ENCODE results near the gene PON1.

The PON1 gene

GRCh38 chr7:95324431-95324830, at the start of gene PON1:
TSS of gene PON1 (minus strand) at chr7:95324532. CDS start at chr7:95324475, 57 bp downstream.
- no peak for DNase-seq

- no peak for DNase-seq
These were observed 49.0 kb upstream of the PON1 start for GRCh38 chr7:95373323-95373722.

- DNase-seq = no peak
These were observed 43.9 kb upstream of the PON1 start for GRCh38 chr7:95368235-95368634.

GRCh38 chr7:95367606-95368005, 43.3 kb upstream of the PON1 start:
- no peak for DNase-seq

GRCh38 chr7:95365151-95365550, 40.8 kb upstream of the PON1 start:
- no peak for DNase-seq

- no peak for DNase-seq
These were observed 33.3 kb upstream of the PON1 start for GRCh38 chr7:95357623-95358022.

GRCh38 chr7:95342642-95343307, 18.4 kb upstream of the PON1 start:
- DNase-seq = no peak

- no peak for DNase-seq
These were observed 17.7 kb upstream of the PON1 start for GRCh38 chr7:95342029-95342428.

GRCh38 chr7:95340491-95340890, 16.2 kb upstream of the PON1 start:
- no peak for DNase-seq

GRCh38 chr7:95338832-95339231, 14.5 kb upstream of the PON1 start:
- no peak for DNase-seq

GRCh38 chr7:95335093-95335492, 10.8 kb upstream of the PON1 start:
- DNase-seq = no peak

GRCh38 chr7:95334447-95334846, 10.1 kb upstream of the PON1 start:
- no peak for DNase-seq

GRCh38 chr7:95330961-95331337, 6.6 kb upstream of the PON1 start:
- DNase-seq = no peak

GRCh38 chr7:95330204-95330960, 6.0 kb upstream of the PON1 start:
- DNase-seq = no peak

GRCh38 chr7:95327356-95327755, 3.0 kb upstream of the PON1 start:
- DNase-seq = no peak

- DNase-seq = no peak
These were observed 762 bp downstream of the PON1 start for GRCh38 chr7:95323410-95324129.

GRCh38 chr7:95322854-95323253, 1.5 kb downstream of the PON1 start:
- DNase-seq = no peak

GRCh38 chr7:95322396-95322795, 1.9 kb downstream of the PON1 start:
- no peak for DNase-seq

- DNase-seq = no peak
These were observed 2.6 kb downstream of the PON1 start for GRCh38 chr7:95321720-95322119.

GRCh38 chr7:95320651-95321050, 3.7 kb downstream of the PON1 start:
- no peak for DNase-seq

- DNase-seq = no peak
These were observed 4.8 kb downstream of the PON1 start for GRCh38 chr7:95319570-95319969.

GRCh38 chr7:95318501-95319100, 5.7 kb downstream of the PON1 start:
- DNase-seq = peak; percentile 43

- no peak for DNase-seq
These were observed 6.4 kb downstream of the PON1 start for GRCh38 chr7:95317966-95318365.

GRCh38 chr7:95317546-95317945, 6.8 kb downstream of the PON1 start:
- DNase-seq = no peak
